ENCODE data around the gene MAPK1IP1L.

- TF ChIP-seq CTCF (IDR thresholded peaks at IDR 0.05) (no peak), POLR2A (IDR thresholded peaks at IDR 0.05) (no peak)
These were observed 36.9 kb downstream of the MAPK1IP1L start for GRCh38 chr14:55088356-55088755.
